HFFc6 (cell line): ENCODE measurements around the gene BCAT1. TPM values are rescaled to one million over a fixed set of nuclear protein-coding genes. Genes with fewer than 3 reads are reported as not detected.
A peak's percentile ranks its signal among the peaks of the same experiment; 100 is the strongest.

ENCODE experiments used
- DNase-seq: peaks from one replicate; pipeline ENCODE4 v3.0.0-alpha.2; 2018
- H3K27ac Mint-ChIP-seq: 2 replicates; pipeline ENCODE4 v1.8.0; 2020; ENCODE audit warnings: mild to moderate bottlenecking, mixed read lengths
- H3K27me3 Mint-ChIP-seq: 2 replicates; pipeline ENCODE4 v1.8.0; 2021; ENCODE audit warnings: mild to moderate bottlenecking, moderate library complexity, mixed read lengths; ENCODE audit not compliant: insufficient read depth
- H3K36me3 Mint-ChIP-seq: 2 replicates; pipeline ENCODE4 v1.8.0; 2021; ENCODE audit warnings: low read depth, mixed read lengths
- H3K4me1 Mint-ChIP-seq: 2 replicates; pipeline ENCODE4 v1.8.0; 2020; ENCODE audit warnings: low read depth, mixed read lengths
- H3K4me3 Mint-ChIP-seq: 2 replicates; pipeline ENCODE4 v1.8.0; 2020; ENCODE audit warnings: mild to moderate bottlenecking, moderate library complexity, mixed read lengths
- H3K9me3 Mint-ChIP-seq: 2 replicates; pipeline ENCODE4 v1.8.0; 2020; ENCODE audit warnings: mild to moderate bottlenecking, mixed read lengths
- total RNA-seq, 6 experiments: library from RNA; stranded (reverse); fragmentation: NEBNext Ultra II Directional; extraction: Animal tissue kit (Norgen Biotek cat#: 25700); gene quantifications; 2 replicates in 1 of 6; 3 replicates in 5 of 6; pipeline ENCODE4 v1.2.3, GENCODE V29; 2021
- TF ChIP-seq, protein P1 (sequence below): fragments of 200-600 bp; sonication (generic); IDR thresholded peaks from 2 replicates; pipeline ENCODE4 v1.5.0; 2021; ENCODE audit warnings: antibody characterized with exemption, mild to moderate bottlenecking

The BCAT1 gene
- total RNA-seq, 6 experiments from 2014 or later, result 156 to 180 (median 173) TPM

DNA sequence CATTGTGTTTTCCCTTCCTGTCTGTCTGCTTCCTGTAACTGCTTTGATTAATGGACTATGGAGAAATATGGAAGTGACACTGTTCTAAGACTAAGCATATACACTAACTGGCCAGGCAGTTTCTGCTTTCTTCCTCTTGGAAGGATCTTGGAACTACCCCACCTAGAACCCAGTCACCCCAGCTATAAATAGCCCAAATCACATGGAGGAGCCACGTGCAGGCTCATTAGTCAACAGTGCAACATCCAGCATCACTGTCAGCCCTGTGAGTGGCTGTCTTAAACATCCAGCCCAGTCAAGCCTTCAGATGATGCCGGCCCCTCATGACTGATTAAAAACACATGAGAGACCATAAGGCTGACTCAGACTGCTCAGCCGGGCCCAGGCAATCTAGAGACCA lies 39.2 kb downstream of the BCAT1 start:
- Mint-ChIP-seq H3K27me3 (peaks cover 4% of the 10 kb centered on the region), H3K9me3 (peaks cover 11% of the 10 kb centered on the region), H3K4me3 (peak overlapping the region; percentile 56), H3K36me3 (peaks cover 40% of the 10 kb centered on the region), H3K27ac (peak overlapping the region; percentile 94), H3K4me1 (peaks cover 52% of the 10 kb centered on the region)
- TF ChIP-seq, protein P1, sequence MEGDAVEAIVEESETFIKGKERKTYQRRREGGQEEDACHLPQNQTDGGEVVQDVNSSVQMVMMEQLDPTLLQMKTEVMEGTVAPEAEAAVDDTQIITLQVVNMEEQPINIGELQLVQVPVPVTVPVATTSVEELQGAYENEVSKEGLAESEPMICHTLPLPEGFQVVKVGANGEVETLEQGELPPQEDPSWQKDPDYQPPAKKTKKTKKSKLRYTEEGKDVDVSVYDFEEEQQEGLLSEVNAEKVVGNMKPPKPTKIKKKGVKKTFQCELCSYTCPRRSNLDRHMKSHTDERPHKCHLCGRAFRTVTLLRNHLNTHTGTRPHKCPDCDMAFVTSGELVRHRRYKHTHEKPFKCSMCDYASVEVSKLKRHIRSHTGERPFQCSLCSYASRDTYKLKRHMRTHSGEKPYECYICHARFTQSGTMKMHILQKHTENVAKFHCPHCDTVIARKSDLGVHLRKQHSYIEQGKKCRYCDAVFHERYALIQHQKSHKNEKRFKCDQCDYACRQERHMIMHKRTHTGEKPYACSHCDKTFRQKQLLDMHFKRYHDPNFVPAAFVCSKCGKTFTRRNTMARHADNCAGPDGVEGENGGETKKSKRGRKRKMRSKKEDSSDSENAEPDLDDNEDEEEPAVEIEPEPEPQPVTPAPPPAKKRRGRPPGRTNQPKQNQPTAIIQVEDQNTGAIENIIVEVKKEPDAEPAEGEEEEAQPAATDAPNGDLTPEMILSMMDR, result no peak
- DNase-seq, result peak; percentile 95

DNA sequence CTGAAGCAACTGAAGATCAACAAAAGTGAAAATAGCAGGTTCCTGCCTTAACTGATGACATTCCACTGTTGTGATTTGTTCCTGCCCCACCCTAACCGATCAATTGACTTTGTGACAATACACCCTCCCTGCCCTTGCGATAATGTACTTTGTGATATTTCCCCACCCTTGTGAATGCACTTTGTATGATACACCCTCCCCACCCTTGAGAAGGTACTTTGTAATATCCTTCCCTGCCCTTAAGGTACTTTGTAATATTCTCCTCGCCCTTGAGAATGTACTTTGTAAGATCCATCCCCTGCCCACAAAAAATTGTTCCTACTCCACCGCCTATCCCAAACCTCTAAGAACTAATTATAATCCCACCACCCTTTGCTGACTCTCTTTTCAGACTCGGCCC lies 41.4 kb downstream of the BCAT1 start:
- no peak overlapping the region for H3K27ac Mint-ChIP-seq
- peaks cover 23% of the 10 kb centered on the region for H3K36me3 Mint-ChIP-seq
- peaks cover 42% of the 10 kb centered on the region for H3K4me1 Mint-ChIP-seq
- peaks cover 2% of the 10 kb centered on the region for H3K27me3 Mint-ChIP-seq
- no peak overlapping the region for H3K4me3 Mint-ChIP-seq
- TF ChIP-seq, protein P1, result no peak
- H3K9me3 Mint-ChIP-seq, result peaks cover 11% of the 10 kb centered on the region
- no peak for DNase-seq

DNA sequence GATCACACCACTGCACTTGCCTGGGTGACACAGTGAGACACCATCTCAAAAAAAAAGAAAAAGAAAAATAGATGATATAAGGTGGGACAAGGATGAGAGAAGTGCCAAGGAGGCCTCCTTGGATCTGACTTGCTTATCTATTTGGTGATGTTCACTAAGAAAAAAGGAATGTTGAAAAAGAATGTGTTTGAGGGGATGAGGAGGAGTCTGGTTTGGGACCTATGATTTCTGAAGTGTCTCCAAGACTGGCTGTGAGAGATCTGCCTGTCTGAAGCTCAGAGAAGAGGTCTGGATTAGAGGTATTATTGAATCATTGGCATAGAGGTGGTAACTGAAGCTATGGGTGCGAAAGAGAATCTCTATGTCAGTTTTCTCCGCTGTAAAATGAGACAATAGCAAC lies 42.8 kb downstream of the BCAT1 start:
- Mint-ChIP-seq H3K9me3 (peaks cover 11% of the 10 kb centered on the region), H3K27me3 (peaks cover 2% of the 10 kb centered on the region), H3K4me1 (peaks cover 42% of the 10 kb centered on the region), H3K27ac (no peak overlapping the region), H3K36me3 (peaks cover 13% of the 10 kb centered on the region), H3K4me3 (no peak overlapping the region)
- TF ChIP-seq, protein P1, result no peak
- DNase-seq, result no peak

DNA sequence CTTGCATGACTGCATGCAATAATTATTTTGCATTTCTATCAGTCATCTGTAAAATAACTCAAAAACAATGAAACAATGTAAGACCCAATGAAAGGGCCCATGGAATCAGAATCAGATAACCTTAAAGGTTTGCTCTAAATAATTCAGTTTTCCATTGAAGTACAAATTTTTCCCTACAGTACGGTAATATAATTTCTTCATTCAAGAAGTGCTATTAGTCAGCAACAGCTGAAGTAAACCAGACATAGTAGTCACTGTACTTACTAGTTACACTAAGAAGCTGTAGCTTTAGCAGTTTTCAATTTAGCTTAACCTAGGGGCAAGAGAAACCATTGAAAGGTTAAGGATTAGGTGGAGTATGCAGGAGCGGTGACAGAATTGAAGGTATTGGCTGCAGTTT lies 43.5 kb downstream of the BCAT1 start:
- peaks cover 11% of the 10 kb centered on the region for H3K9me3 Mint-ChIP-seq
- DNase-seq, result peak; percentile 32
- peaks cover 11% of the 10 kb centered on the region for H3K36me3 Mint-ChIP-seq
- no peak overlapping the region for H3K4me3 Mint-ChIP-seq
- H3K4me1 Mint-ChIP-seq, result peaks cover 43% of the 10 kb centered on the region
- H3K27me3 Mint-ChIP-seq, result peaks cover 2% of the 10 kb centered on the region
- no peak overlapping the region for H3K27ac Mint-ChIP-seq
- TF ChIP-seq, protein P1, result no peak

DNA sequence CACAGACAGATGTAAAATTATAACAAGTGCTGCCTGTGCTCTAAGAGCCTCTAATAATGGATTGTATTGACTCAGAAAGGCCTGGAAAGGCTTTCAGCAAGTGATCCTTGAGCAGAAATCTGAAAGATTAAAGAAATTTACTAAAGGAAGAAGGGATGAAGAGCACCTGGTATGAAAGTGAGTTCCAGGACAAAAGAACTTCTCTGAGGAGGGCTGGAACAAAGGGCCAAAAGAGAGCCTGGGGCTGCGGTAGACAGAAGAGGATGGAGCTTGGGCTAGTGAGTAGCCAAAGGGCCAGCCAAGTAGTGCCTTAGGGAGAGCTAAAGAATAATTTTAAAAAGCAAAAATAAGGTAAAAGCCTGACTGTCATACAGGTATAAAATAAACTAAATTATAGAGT lies 44.0 kb downstream of the BCAT1 start:
- TF ChIP-seq, protein P1, result no peak
- peaks cover 2% of the 10 kb centered on the region for H3K27me3 Mint-ChIP-seq
- peaks cover 42% of the 10 kb centered on the region for H3K4me1 Mint-ChIP-seq
- no peak for DNase-seq
- H3K4me3 Mint-ChIP-seq, result no peak overlapping the region
- H3K27ac Mint-ChIP-seq, result no peak overlapping the region
- peaks cover 9% of the 10 kb centered on the region for H3K36me3 Mint-ChIP-seq
- peaks cover 8% of the 10 kb centered on the region for H3K9me3 Mint-ChIP-seq
